MG63 (cell line): ENCODE results near the gene PTPN23. TPM values are rescaled to one million over a fixed set of nuclear protein-coding genes. Genes with fewer than 3 reads are reported as not detected.

ENCODE experiments used
- DNase-seq: peaks from one replicate; pipeline ENCODE4 v3.0.0-alpha.2; 2020
- H3K27me3 ChIP-seq: fragments of 250-450 bp; sonication (Bioruptor Pico); 2 replicates; pipeline ENCODE4 v1.5.1; 2020; ENCODE audit warnings: mild to moderate bottlenecking, moderate library complexity
- H3K36me3 ChIP-seq: fragments of 250-450 bp; sonication (Bioruptor Pico); 2 replicates; pipeline ENCODE4 v1.5.1; 2020; ENCODE audit warnings: mild to moderate bottlenecking, moderate library complexity
- H3K4me3 ChIP-seq: fragments of 250-450 bp; sonication (Bioruptor Pico); 2 replicates; pipeline ENCODE4 v1.5.1; 2020; ENCODE audit warnings: mild to moderate bottlenecking, moderate library complexity
- H3K9me3 ChIP-seq: fragments of 250-450 bp; sonication (Bioruptor Pico); 2 replicates; pipeline ENCODE4 v1.5.1; 2020; ENCODE audit warnings: mild to moderate bottlenecking, moderate library complexity
- total RNA-seq: library from RNA; depleted of rRNA; stranded (reverse); fragments of >200 nt; shearing (Covaris generic); gene quantifications from 2 replicates; pipeline ENCODE4 v1.2.3, GENCODE V29; 2014; ENCODE audit warnings: low replicate concordance

PTPN23 gene
- total RNA-seq, 1 experiment from 2014 or later, result 5.4 TPM

GRCh38 chr3:47422743-47423142 lies 41.9 kb downstream of the PTPN23 start:
- no peaks in the 10 kb centered on the region for H3K9me3 ChIP-seq
- H3K27me3 ChIP-seq, result no peaks in the 10 kb centered on the region
- H3K4me3 ChIP-seq, result no peak overlapping the region
- H3K36me3 ChIP-seq, result peaks cover 2% of the 10 kb centered on the region
- no peak for DNase-seq

GRCh38 chr3:47423548-47424145 lies 42.8 kb downstream of the PTPN23 start:
- Histone ChIP-seq H3K4me3 (no peak overlapping the region), H3K36me3 (peaks cover 2% of the 10 kb centered on the region), H3K9me3 (no peaks in the 10 kb centered on the region), H3K27me3 (no peaks in the 10 kb centered on the region)
- DNase-seq, result no peak

GRCh38 chr3:47424434-47425382 lies 43.9 kb downstream of the PTPN23 start:
- H3K36me3 ChIP-seq, result peaks cover 2% of the 10 kb centered on the region
- H3K4me3 ChIP-seq, result no peak overlapping the region
- H3K9me3 ChIP-seq, result no peaks in the 10 kb centered on the region
- no peak for DNase-seq
- no peaks in the 10 kb centered on the region for H3K27me3 ChIP-seq

GRCh38 chr3:47425383-47425778 lies 44.6 kb downstream of the PTPN23 start:
- H3K9me3 ChIP-seq, result no peaks in the 10 kb centered on the region

GRCh38 chr3:47425959-47426358 lies 45.1 kb downstream of the PTPN23 start:
- no peaks in the 10 kb centered on the region for H3K9me3 ChIP-seq
- H3K4me3 ChIP-seq, result no peak overlapping the region
- DNase-seq, result no peak
- no peaks in the 10 kb centered on the region for H3K27me3 ChIP-seq
- peaks cover 2% of the 10 kb centered on the region; the same call in 1 of the 2 replicates for H3K36me3 ChIP-seq

More at GRCh38 chr3:47425383-47425778, 44.6 kb downstream of the PTPN23 start:
- no peak overlapping the region for H3K4me3 ChIP-seq
- no peaks in the 10 kb centered on the region for H3K27me3 ChIP-seq
- peaks cover 2% of the 10 kb centered on the region for H3K36me3 ChIP-seq
- no peak for DNase-seq

- H3K4me3 ChIP-seq, result no peak overlapping the region
- H3K27me3 ChIP-seq, result no peaks in the 10 kb centered on the region
- no peak for DNase-seq
- H3K9me3 ChIP-seq, result no peaks in the 10 kb centered on the region
- H3K36me3 ChIP-seq, result no peaks in the 10 kb centered on the region
Measured at GRCh38 chr3:47427866-47428265, 47.0 kb downstream of the PTPN23 start.

GRCh38 chr3:47428662-47429061 lies 47.8 kb downstream of the PTPN23 start:
- H3K4me3 ChIP-seq, result no peak overlapping the region
- no peaks in the 10 kb centered on the region for H3K9me3 ChIP-seq
- no peak for DNase-seq
- no peaks in the 10 kb centered on the region for H3K36me3 ChIP-seq
- no peaks in the 10 kb centered on the region for H3K27me3 ChIP-seq

GRCh38 chr3:47429476-47430270 lies 48.9 kb downstream of the PTPN23 start:
- H3K27me3 ChIP-seq, result no peaks in the 10 kb centered on the region
- H3K36me3 ChIP-seq, result no peaks in the 10 kb centered on the region; the same call in 1 of the 2 replicates
- no peak overlapping the region for H3K4me3 ChIP-seq
- H3K9me3 ChIP-seq, result no peaks in the 10 kb centered on the region
- DNase-seq, result no peak

- Histone ChIP-seq H3K36me3 (no peaks in the 10 kb centered on the region; the same call in 1 of the 2 replicates), H3K9me3 (no peaks in the 10 kb centered on the region), H3K27me3 (no peaks in the 10 kb centered on the region), H3K4me3 (no peak overlapping the region)
- DNase-seq, result no peak
Measured at GRCh38 chr3:47430606-47431005, 49.8 kb downstream of the PTPN23 start.

GRCh38 chr3:47431225-47431624 lies 50.4 kb downstream of the PTPN23 start:
- DNase-seq, result no peak
- H3K36me3 ChIP-seq, result no peaks in the 10 kb centered on the region; the same call in 1 of the 2 replicates
- no peak overlapping the region for H3K4me3 ChIP-seq
- no peaks in the 10 kb centered on the region for H3K9me3 ChIP-seq
- H3K27me3 ChIP-seq, result no peaks in the 10 kb centered on the region

- DNase-seq, result no peak
- no peaks in the 10 kb centered on the region; the same call in 1 of the 2 replicates for H3K36me3 ChIP-seq
- no peak overlapping the region for H3K4me3 ChIP-seq
- H3K27me3 ChIP-seq, result no peaks in the 10 kb centered on the region
- no peaks in the 10 kb centered on the region for H3K9me3 ChIP-seq
Measured at GRCh38 chr3:47432673-47433072, 51.9 kb downstream of the PTPN23 start.

- DNase-seq, result no peak
- Histone ChIP-seq H3K36me3 (peaks cover 2% of the 10 kb centered on the region), H3K27me3 (no peaks in the 10 kb centered on the region), H3K9me3 (no peaks in the 10 kb centered on the region), H3K4me3 (no peak overlapping the region)
Measured at GRCh38 chr3:47433796-47434195, 53.0 kb downstream of the PTPN23 start.

- Histone ChIP-seq H3K36me3 (peaks cover 2% of the 10 kb centered on the region), H3K27me3 (no peaks in the 10 kb centered on the region), H3K9me3 (no peaks in the 10 kb centered on the region), H3K4me3 (no peak overlapping the region)
- DNase-seq, result no peak
Measured at GRCh38 chr3:47434849-47435248, 54.0 kb downstream of the PTPN23 start.

GRCh38 chr3:47436180-47436579 lies 55.4 kb downstream of the PTPN23 start:
- Histone ChIP-seq H3K9me3 (no peaks in the 10 kb centered on the region), H3K27me3 (no peaks in the 10 kb centered on the region), H3K36me3 (peaks cover 2% of the 10 kb centered on the region), H3K4me3 (no peak overlapping the region)
- DNase-seq, result no peak

- DNase-seq, result no peak
- no peaks in the 10 kb centered on the region for H3K9me3 ChIP-seq
Measured at GRCh38 chr3:47440131-47440530, 59.3 kb downstream of the PTPN23 start.

GRCh38 chr3:47441796-47442551 lies 61.2 kb downstream of the PTPN23 start:
- H3K4me3 ChIP-seq, result no peak overlapping the region
- peaks cover 2% of the 10 kb centered on the region; the same call in 1 of the 2 replicates for H3K36me3 ChIP-seq
- no peaks in the 10 kb centered on the region for H3K27me3 ChIP-seq
- DNase-seq, result no peak
- no peaks in the 10 kb centered on the region for H3K9me3 ChIP-seq

More at GRCh38 chr3:47440131-47440530, 59.3 kb downstream of the PTPN23 start:
- H3K27me3 ChIP-seq, result no peaks in the 10 kb centered on the region
- H3K4me3 ChIP-seq, result no peak overlapping the region
- peaks cover 2% of the 10 kb centered on the region; the same call in 1 of the 2 replicates for H3K36me3 ChIP-seq
